ENCODE data around the gene FAM83F.

The FAM83F gene

GRCh38 chr22:40056559-40056958 lies 61.8 kb downstream of the FAM83F start:
- DNase-seq (ENCODE audit: low read depth in 3 of 3) = no peak

- no peak for DNase-seq (ENCODE audit: low read depth in 3 of 3)
Observed at GRCh38 chr22:40057652-40058051, 62.9 kb downstream of the FAM83F start.

GRCh38 chr22:40058265-40058664 lies 63.5 kb downstream of the FAM83F start:
- DNase-seq (ENCODE audit: low read depth in 3 of 3) = peak in 1 of 3 experiments; percentile 45

- DNase-seq (ENCODE audit: low read depth in 3 of 3) = no peak
Observed at GRCh38 chr22:40065981-40066380, 71.2 kb downstream of the FAM83F start.

- DNase-seq (ENCODE audit: low read depth in 3 of 3) = no peak
Observed at GRCh38 chr22:40067639-40068038, 72.9 kb downstream of the FAM83F start.

- no peak for DNase-seq (ENCODE audit: low read depth in 3 of 3)
Observed at GRCh38 chr22:40070701-40071100, 75.9 kb downstream of the FAM83F start.

GRCh38 chr22:40071720-40072119 lies 77.0 kb downstream of the FAM83F start:
- DNase-seq (ENCODE audit: low read depth in 3 of 3) = no peak

- no peak for DNase-seq (ENCODE audit: low read depth in 3 of 3)
Observed at GRCh38 chr22:40076702-40077645, 82.2 kb downstream of the FAM83F start.

- no peak for DNase-seq (ENCODE audit: low read depth in 3 of 3)
Observed at GRCh38 chr22:40077646-40078016, 82.9 kb downstream of the FAM83F start.

GRCh38 chr22:40081662-40082061 lies 86.9 kb downstream of the FAM83F start:
- no peak for DNase-seq (ENCODE audit: low read depth in 3 of 3)

- DNase-seq (ENCODE audit: low read depth in 3 of 3) = no peak
Observed at GRCh38 chr22:40082184-40082583, 87.4 kb downstream of the FAM83F start.

- no peak for DNase-seq (ENCODE audit: low read depth in 3 of 3)
Observed at GRCh38 chr22:40083794-40084193, 89.0 kb downstream of the FAM83F start.

- DNase-seq (ENCODE audit: low read depth in 3 of 3) = no peak
Observed at GRCh38 chr22:40084246-40084645, 89.5 kb downstream of the FAM83F start.

- DNase-seq (ENCODE audit: low read depth in 3 of 3) = no peak
Observed at GRCh38 chr22:40088818-40089217, 94.1 kb downstream of the FAM83F start.

Data from stimulated activated CD4-positive, alpha-beta T cell treated with anti-CD3 and anti-CD28 coated beads, TNF-alpha, amount 100 ng/mL, for 24 hours (primary cell).